ENCODE data around the gene AZIN2. TPM values are rescaled to one million over a fixed set of nuclear protein-coding genes. Genes with fewer than 3 reads are reported as not detected.

The AZIN2 gene
- total RNA-seq, 1 experiment from 2014 or later = 0.39 TPM

GRCh38 chr1:33097762-33098161 is 16.8 kb downstream of the AZIN2 start:
- H3K18ac ChIP-seq (ENCODE audit: insufficient read length, low read depth, low read length) = no peak overlapping the region
- H3K4me3 Mint-ChIP-seq = no peak overlapping the region
- WGBS (ENCODE audit: extremely low coverage, insufficient read length, low lambda C conversion rate) = no CpG with 5 or more reads among the region's 4 CpGs

More at GRCh38 chr1:33097762-33098161, 16.8 kb downstream of the AZIN2 start:
- Histone ChIP-seq H3K4me2 (ENCODE audit: insufficient read depth, insufficient read length, low read length) (no peak overlapping the region), H2BK120ac (ENCODE audit: low read depth, low read length, poor library complexity, severe bottlenecking) (no peak overlapping the region), H4K5ac (ENCODE audit: insufficient read length, low read depth, low read length) (no peak overlapping the region), H2AK5ac (ENCODE audit: insufficient read length, low read length) (no peak overlapping the region), H4K8ac (replicated peaks; ENCODE audit: insufficient read length, low read depth, low read length) (no peak overlapping the region), H2BK20ac (ENCODE audit: low read depth, low read length, poor library complexity, severe bottlenecking) (no peak overlapping the region), H3K9me3 (ENCODE audit: control insufficient read depth, low read depth, low read length) (no peaks in the 10 kb centered on the region), H4K91ac (ENCODE audit: insufficient read length, low read depth, low read length) (no peak overlapping the region), H2BK5ac (ENCODE audit: insufficient read length, low read length) (no peak overlapping the region), H3K79me2 (ENCODE audit: insufficient read depth, low read length) (no peaks in the 10 kb centered on the region), H3K27ac (ENCODE audit: insufficient read length, low read depth, low read length) (no peak overlapping the region), H3K14ac (ENCODE audit: insufficient read depth, low read length) (no peak overlapping the region), H3K23me2 (ENCODE audit: insufficient read length, low read depth, low read length, poor library complexity, severe bottlenecking) (no peaks in the 10 kb centered on the region), H3K23ac (ENCODE audit: insufficient read length, low read depth, low read length) (no peak overlapping the region), H3K79me1 (ENCODE audit: insufficient read depth, low read depth, low read length, poor library complexity, severe bottlenecking) (no peaks in the 10 kb centered on the region), H2BK12ac (ENCODE audit: insufficient read length, low read depth, low read length) (no peak overlapping the region), H3K4me1 (ENCODE audit: insufficient read depth, low read length) (0 out of 2 replicates have a peak, but pooled peaks cover 3% of the 10 kb centered on the region), H2AFZ (ENCODE audit: low read length) (no peak overlapping the region), H3K4ac (ENCODE audit: low read depth, low read length) (no peak overlapping the region), H2BK15ac (ENCODE audit: low read depth, low read length) (no peak overlapping the region), H4K20me1 (ENCODE audit: control insufficient read depth, insufficient read depth, insufficient read length) (peaks cover 2% of the 10 kb centered on the region), H3K27me3 (ENCODE audit: insufficient read depth, low read length) (no peaks in the 10 kb centered on the region), H3K56ac (ENCODE audit: insufficient read length, low read depth, low read length) (no peak overlapping the region), H3K9ac (ENCODE audit: extremely low read depth, insufficient read length, low read length) (no peak overlapping the region), H3T11ph (ENCODE audit: low read length) (no peak overlapping the region)
- peaks cover 12 to 18% of the 10 kb centered on the region in 2 experiments for H3K4me1 Mint-ChIP-seq
- DNase-seq = no peak
- H3K27me3 Mint-ChIP-seq (ENCODE audit: low read depth) = peaks cover 12% of the 10 kb centered on the region
- no peak for TF ChIP-seq CTCF (conservative IDR thresholded peaks at IDR 0.05)
- H3K9me3 Mint-ChIP-seq = no peaks in the 10 kb centered on the region; a peak in 1 of 5 replicates
- no peaks in the 10 kb centered on the region for H3K36me3 Mint-ChIP-seq (ENCODE audit: insufficient read depth in 1 of 3, low read depth in 3 of 3)
- H3K27ac Mint-ChIP-seq = no peak overlapping the region

Measured in H9 (cell line).